Psoas muscle (tissue), 8 donors: ENCODE data around the gene MYL3. TPM values are rescaled to one million over a fixed set of nuclear protein-coding genes. Genes with fewer than 3 reads are reported as not detected.

ENCODE experiments used
- ATAC-seq, 4 donors: fragments of 200-7000 bp; cut with Tn5 transposase; one replicate each; pipeline ENCODE4 v1.9.1; 2020; ENCODE audit warnings: moderate library complexity in 3 of 4, mild to moderate bottlenecking in 2 of 4
- DNase-seq, 2 donors: peaks; one replicate each; pipeline ENCODE4 v3.0.0-alpha.2; 2020
- H3K27ac ChIP-seq: fragments of 200-600 bp; one replicate; pipeline ENCODE4 v1.8.0; 2022
- H3K27me3 ChIP-seq, 3 donors: fragments of 200-600 bp in 1 of 3; one replicate each; pipeline versions ENCODE4 v1.6.1 to v1.8.0; 2013 to 2022; ENCODE audit warnings: low read length in 2 of 3, mild to moderate bottlenecking in 2 of 3, moderate library complexity in 1 of 3; ENCODE audit not compliant: insufficient read depth in 3 of 3
- H3K36me3 ChIP-seq, 2 donors: fragments of 200-600 bp in 1 of 2; one replicate each; pipeline versions ENCODE4 v1.6.1 to v1.8.0; 2013 to 2022; ENCODE audit warnings: low read depth in 1 of 2, mild to moderate bottlenecking in 1 of 2, moderate library complexity in 1 of 2; ENCODE audit not compliant: insufficient read depth in 1 of 2
- H3K4me1 ChIP-seq: fragments of 200-600 bp; one replicate; pipeline ENCODE4 v1.8.0; 2022
- H3K4me3 ChIP-seq: fragments of 200-600 bp; one replicate; pipeline ENCODE4 v1.8.0; 2022; ENCODE audit warnings: mild to moderate bottlenecking
- H3K9me3 ChIP-seq: fragments of 200-600 bp; one replicate; pipeline ENCODE4 v1.8.0; 2022
- WGBS, 3 donors: extraction: QIAGEN DNeasy Blood & Tissue Kit; methylation state at CpG; one replicate each; pipeline versions ENCODE4 v1.1.6 to v1.1.7; 2013; 5-methylcytosine and 5-hydroxymethylcytosine counted together
- intact Hi-C, 2 donors: fragments of 100-400 bp; cut with DNase I; formaldehyde crosslinking; loops; one replicate each; pipeline versions ENCODE4 v1.11.0 to v1.14.2; 2022
- polyA plus RNA-seq, 3 donors: library from polyadenylated mRNA; stranded (reverse); fragments of 200-250 nt; gene quantifications; one replicate each; pipeline ENCODE4 v1.2.3, GENCODE V29; 2013
- total RNA-seq, 4 donors: library from RNA; stranded (reverse); fragmentation: NEBNext Ultra II Directional in 2 of 4; extraction: Animal tissue kit (Norgen Biotek cat#: 25700) in 2 of 4; gene quantifications; one replicate each; pipeline versions ENCODE4 v1.2.1 to v1.2.4, GENCODE V29; 2021 to 2023
- TF ChIP-seq, protein P1 (sequence below): fragments of 200-600 bp; IDR thresholded peaks from one replicate; pipeline ENCODE4 v1.8.0; 2022; ENCODE audit warnings: antibody characterized with exemption
- donor health status: healthy with polysubstance abuse.
- donor health status: DM: no; HTN: no; CAD: no; lungs with moderate emphysema.
- donor health status: Bipolar disorder and iron deficiency.
- donor health status: healthy.
- donor health status: DM: yes; HTN: yes; CAD: no.
- donor health status: DM: no; HTN: no; CAD: no.
- donor health status: DM: no; HTN: no; CAD: no.
- donor health status: DM: yes; HTN: yes; CAD: no.

MYL3 gene
- total and polyA plus RNA-seq, 7 donors = 395 to 3,091 (median 1,482) TPM

DNA sequence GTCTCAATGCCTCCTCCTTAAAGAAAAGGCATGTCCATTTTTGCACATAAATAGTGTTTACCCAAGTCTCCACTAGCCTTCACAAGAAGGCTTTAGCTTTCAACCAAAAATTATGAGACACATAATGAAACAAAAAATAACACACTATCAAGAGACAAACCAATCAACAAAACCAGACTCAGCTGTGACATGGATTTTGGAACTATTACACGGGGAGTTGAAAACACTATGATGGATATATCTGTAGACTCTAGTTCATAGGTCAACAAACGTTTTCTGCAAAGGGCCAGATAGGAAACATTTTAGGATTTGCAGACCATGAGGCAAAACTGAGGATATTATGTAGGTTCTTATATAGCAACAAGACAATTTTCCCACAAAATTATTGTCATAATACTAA lies 24.9 kb downstream of the MYL3 start:
- Histone ChIP-seq H3K9me3 (peaks cover 15% of the 10 kb centered on the region), H3K36me3 (peaks cover 0 to 4% of the 10 kb centered on the region in 2 donors), H3K27ac (no peak overlapping the region), H3K4me3 (no peak overlapping the region), H3K4me1 (no peaks in the 10 kb centered on the region), H3K27me3 (no peaks in the 10 kb centered on the region)
- ATAC-seq (no peak), DNase-seq (no peak)
- TF ChIP-seq, protein P1, sequence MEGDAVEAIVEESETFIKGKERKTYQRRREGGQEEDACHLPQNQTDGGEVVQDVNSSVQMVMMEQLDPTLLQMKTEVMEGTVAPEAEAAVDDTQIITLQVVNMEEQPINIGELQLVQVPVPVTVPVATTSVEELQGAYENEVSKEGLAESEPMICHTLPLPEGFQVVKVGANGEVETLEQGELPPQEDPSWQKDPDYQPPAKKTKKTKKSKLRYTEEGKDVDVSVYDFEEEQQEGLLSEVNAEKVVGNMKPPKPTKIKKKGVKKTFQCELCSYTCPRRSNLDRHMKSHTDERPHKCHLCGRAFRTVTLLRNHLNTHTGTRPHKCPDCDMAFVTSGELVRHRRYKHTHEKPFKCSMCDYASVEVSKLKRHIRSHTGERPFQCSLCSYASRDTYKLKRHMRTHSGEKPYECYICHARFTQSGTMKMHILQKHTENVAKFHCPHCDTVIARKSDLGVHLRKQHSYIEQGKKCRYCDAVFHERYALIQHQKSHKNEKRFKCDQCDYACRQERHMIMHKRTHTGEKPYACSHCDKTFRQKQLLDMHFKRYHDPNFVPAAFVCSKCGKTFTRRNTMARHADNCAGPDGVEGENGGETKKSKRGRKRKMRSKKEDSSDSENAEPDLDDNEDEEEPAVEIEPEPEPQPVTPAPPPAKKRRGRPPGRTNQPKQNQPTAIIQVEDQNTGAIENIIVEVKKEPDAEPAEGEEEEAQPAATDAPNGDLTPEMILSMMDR = no peak
- intact Hi-C loops = no loop called here
- 40 to 73% (median 67%) methylated on average over 2 of the region's 2 CpGs for WGBS, 3 donors

DNA sequence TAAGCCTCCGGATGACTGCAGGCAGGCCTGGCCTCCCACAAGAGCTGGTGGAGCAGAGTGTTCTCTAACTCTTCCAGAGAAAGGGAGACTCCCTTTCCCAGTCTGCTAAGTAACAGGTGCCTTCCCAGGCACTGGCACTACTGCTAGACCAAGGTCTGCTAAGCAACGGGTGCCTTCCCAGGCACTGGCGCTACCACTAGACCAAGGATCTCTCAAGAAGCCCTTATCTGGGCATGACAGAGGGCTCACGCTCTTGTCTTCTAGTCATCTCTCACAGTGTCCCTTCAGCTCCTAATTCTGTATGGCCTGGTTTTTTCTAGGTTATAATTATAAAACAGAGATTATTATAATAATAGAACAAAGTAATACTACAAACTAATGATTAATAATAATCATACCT lies 27.8 kb downstream of the MYL3 start:
- ATAC-seq (peak in 2 of 4 donors; percentile 9 to 34), DNase-seq (no peak)
- Histone ChIP-seq H3K27ac (peak overlapping the region; percentile 37), H3K27me3 (no peaks in the 10 kb centered on the region), H3K36me3 (no peaks in the 10 kb centered on the region), H3K4me1 (no peaks in the 10 kb centered on the region), H3K4me3 (no peak overlapping the region), H3K9me3 (peaks cover 4% of the 10 kb centered on the region)
- 77 to 84% (median 79%) methylated on average over 4 of the region's 4 CpGs for WGBS, 3 donors
- intact Hi-C loops = no loop called here
- TF ChIP-seq, protein P1 = no peak

DNA sequence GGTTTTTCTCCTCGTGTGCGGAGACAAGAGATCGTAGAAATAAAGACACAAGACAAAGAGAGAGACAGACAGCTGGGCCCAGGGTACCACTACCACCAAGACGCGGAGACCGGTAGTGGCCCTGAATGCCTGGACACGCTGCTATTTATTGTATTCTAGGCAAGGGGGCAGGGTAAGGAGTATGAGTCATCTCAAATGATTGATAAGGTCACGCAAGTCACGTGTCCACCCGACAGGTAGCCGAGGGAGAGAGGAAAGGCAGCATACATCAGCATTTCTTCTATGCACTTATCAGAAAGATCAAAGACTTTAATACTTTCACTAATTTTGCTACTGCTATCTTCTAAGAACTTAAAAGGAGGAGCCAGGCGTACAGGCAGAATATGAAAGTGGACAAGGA lies 28.2 kb downstream of the MYL3 start:
- WGBS, 3 donors = 73 to 81% (median 77%) methylated on average over 12 of the region's 12 CpGs
- no peaks in the 10 kb centered on the region for H3K27me3 ChIP-seq
- no peak overlapping the region for H3K4me3 ChIP-seq
- no peaks in the 10 kb centered on the region for H3K4me1 ChIP-seq
- DNase-seq (no peak), ATAC-seq (peak in 2 of 4 donors; percentile 18 to 19)
- intact Hi-C loops = no loop called here
- peak overlapping the region; percentile 37 for H3K27ac ChIP-seq
- no peaks in the 10 kb centered on the region for H3K9me3 ChIP-seq
- no peaks in the 10 kb centered on the region for H3K36me3 ChIP-seq
- TF ChIP-seq, protein P1 = no peak

DNA sequence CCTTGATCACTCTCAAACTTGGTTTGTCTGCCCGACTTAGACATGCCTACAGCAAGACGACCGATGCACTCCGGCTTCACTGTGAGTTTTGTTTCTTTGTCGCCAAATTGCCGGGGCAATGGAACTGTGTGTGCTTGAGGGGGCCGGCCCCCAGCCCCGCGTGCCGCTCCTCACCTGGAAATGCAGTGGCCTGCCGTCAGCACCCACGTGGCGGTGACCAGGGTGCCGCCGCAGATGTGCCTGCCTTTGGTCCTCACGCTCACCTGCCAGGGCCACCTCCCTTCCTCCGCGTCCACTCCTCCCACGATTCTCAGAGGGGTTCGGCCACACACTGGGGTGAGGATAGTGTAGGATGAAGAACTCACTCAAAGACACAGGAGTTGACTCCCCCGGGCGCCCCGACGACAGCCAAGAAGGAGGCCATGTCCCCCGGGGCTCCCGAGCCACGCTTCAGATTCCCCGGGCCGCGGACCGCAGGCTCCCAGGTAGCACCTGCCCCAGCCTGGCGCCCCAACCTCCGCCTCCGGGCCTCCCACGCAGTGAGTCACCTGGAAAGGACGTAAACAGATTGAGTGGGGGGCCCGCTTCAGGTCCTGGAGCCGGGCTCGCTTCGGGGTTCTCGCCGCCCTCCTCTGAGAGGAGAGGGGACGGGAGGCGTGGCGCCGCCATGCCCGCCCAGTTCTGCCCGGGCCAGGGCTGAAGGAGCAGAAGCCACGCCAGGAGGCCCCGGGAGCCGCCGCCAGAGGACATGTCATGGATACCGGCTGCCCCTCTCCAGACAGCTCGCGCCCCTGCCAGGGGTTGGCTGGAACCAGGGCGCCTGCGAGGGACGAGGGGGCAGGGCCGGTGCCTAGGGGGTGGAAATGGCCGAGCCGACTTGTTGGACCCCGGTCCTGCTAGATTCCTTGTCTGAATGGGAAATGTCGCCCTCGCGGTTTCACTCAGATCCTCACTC lies 29.6 kb downstream of the MYL3 start:
- peaks cover 0 to 6% of the 10 kb centered on the region in 2 donors for H3K36me3 ChIP-seq
- peak; percentile 36 to 68 (median 46) for ATAC-seq
- WGBS, 3 donors = 81 to 86% (median 84%) methylated on average over 56 to 65 of the region's 65 CpGs
- DNase-seq = no peak
- TF ChIP-seq, protein P1 = no peak
- H3K4me3 ChIP-seq = peak overlapping the region; percentile 18
- no peaks in the 10 kb centered on the region for H3K9me3 ChIP-seq
- peak overlapping the region; percentile 61 for H3K27ac ChIP-seq
- intact Hi-C loops = no loop called here
- H3K4me1 ChIP-seq = no peaks in the 10 kb centered on the region
- no peaks in the 10 kb centered on the region for H3K27me3 ChIP-seq
